H1 (cell line): ENCODE data around the gene RAB2B. TPM values are rescaled to one million over a fixed set of nuclear protein-coding genes. Genes with fewer than 3 reads are reported as not detected.

ENCODE experiments used
- CTCF ChIA-PET: fragments of 300-600 bp; sonication (Branson Sonifier 250); formaldehyde crosslinking; loops from one replicate; lab custom pipeline; 2021; ENCODE audit not compliant: partially characterized antibody; lab: Charles Lee
- POLR2A ChIA-PET: fragments of 300-600 bp; sonication (Branson Sonifier 250); formaldehyde crosslinking; loops from one replicate; lab custom pipeline; 2021; ENCODE audit warnings: inconsistent platforms; ENCODE audit not compliant: partially characterized antibody; lab: Charles Lee
- DNase-seq, 2 experiments: peaks; one replicate each; pipeline versions ENCODE4 v3.0.0 to v3.0.0-alpha.2; 2010 to 2022; ENCODE audit warnings: low spot score in 2 of 2, low read depth in 1 of 2, mixed read lengths in 1 of 2
- FAIRE-seq: peaks from 2 replicates; lab custom pipeline; 2011; peaks lifted over from hg19 to GRCh38; lab: Jason Lieb, UNC
- H2AFZ ChIP-seq: 2 replicates; pipeline ENCODE4 v1.8.1; 2012; ENCODE audit warnings: low read length, inconsistent platforms
- H2AK5ac ChIP-seq: 2 replicates; pipeline ENCODE4 v1.6.1; 2013; ENCODE audit warnings: low read depth, low read length
- H2BK120ac ChIP-seq: replicated peaks from 2 replicates; pipeline ENCODE3; 2013; ENCODE audit warnings: low read depth, low read length, inconsistent platforms
- H2BK12ac ChIP-seq: 2 replicates; pipeline ENCODE4 v1.6.1; 2013; ENCODE audit warnings: low read depth, low read length
- H2BK15ac ChIP-seq: 2 replicates; pipeline ENCODE4 v1.6.1; 2013; ENCODE audit warnings: low read length
- H2BK20ac ChIP-seq: 2 replicates; pipeline ENCODE4 v1.6.1; 2013; ENCODE audit warnings: low read length
- H2BK5ac ChIP-seq: 2 replicates; pipeline ENCODE4 v1.6.1; 2013; ENCODE audit warnings: low read depth, low read length
- H3K14ac ChIP-seq: 2 replicates; pipeline ENCODE4 v1.6.1; 2013; ENCODE audit warnings: inconsistent platforms; ENCODE audit not compliant: insufficient read length
- H3K18ac ChIP-seq: 2 replicates; pipeline ENCODE4 v1.6.1; 2013; ENCODE audit warnings: low read length; ENCODE audit errors: extremely low read depth
- H3K23ac ChIP-seq: 2 replicates; pipeline ENCODE4 v1.6.1; 2013; ENCODE audit warnings: inconsistent platforms; ENCODE audit not compliant: insufficient read length
- H3K23me2 ChIP-seq: 2 replicates; pipeline ENCODE4 v1.6.1; 2013; ENCODE audit warnings: low read depth, low read length
- H3K27ac ChIP-seq: 2 replicates; pipeline ENCODE4 v1.6.1; 2011; ENCODE audit warnings: low read depth, low read length, inconsistent platforms
- H3K27me3 ChIP-seq, 4 experiments: replicated peaks in 1 of 4; 1 replicate in 1 of 4; 2 replicates in 3 of 4; pipeline versions ENCODE4 v1.6.1 to v1.8.1; 2011 to 2013; ENCODE audit warnings: low read length in 3 of 4, mild to moderate bottlenecking in 3 of 4, inconsistent platforms in 2 of 4, mixed read lengths in 2 of 4, moderate library complexity in 1 of 4; ENCODE audit not compliant: control insufficient read depth in 3 of 4, insufficient read depth in 3 of 4; ENCODE audit errors: extremely low read depth in 1 of 4
- H3K36me3 ChIP-seq, 4 experiments: 2 replicates each; pipeline versions ENCODE4 v1.6.1 to v1.8.1; 2011 to 2013; ENCODE audit warnings: mild to moderate bottlenecking in 4 of 4, low read length in 3 of 4, moderate library complexity in 2 of 4, control low read depth in 1 of 4, inconsistent platforms in 1 of 4; ENCODE audit not compliant: insufficient read depth in 4 of 4, control insufficient read depth in 2 of 4
- H3K4ac ChIP-seq: replicated peaks from 2 replicates; pipeline ENCODE3; 2013; ENCODE audit warnings: low read length, low read depth, mixed read lengths, inconsistent platforms; ENCODE audit not compliant: insufficient read length
- H3K4me1 ChIP-seq, 4 experiments: replicated peaks in 1 of 4; 1 replicate in 1 of 4; 2 replicates in 3 of 4; pipeline versions ENCODE4 v1.6.1 to v1.8.1; 2011 to 2013; ENCODE audit warnings: low read length in 3 of 4, inconsistent platforms in 2 of 4, mixed read lengths in 1 of 4; ENCODE audit not compliant: insufficient read depth in 4 of 4, control insufficient read depth in 3 of 4
- H3K4me2 ChIP-seq, 2 experiments: 2 replicates each; pipeline versions ENCODE4 v1.6.1 to v1.8.1; 2011 to 2013; ENCODE audit warnings: low read depth in 2 of 2, low read length in 2 of 2, control low read depth in 1 of 2, inconsistent platforms in 1 of 2, mild to moderate bottlenecking in 1 of 2; ENCODE audit not compliant: insufficient read depth in 1 of 2
- H3K4me3 ChIP-seq, 4 experiments: fragments of 200-600, 300-600 bp in 1 of 4; sonication (generic), shearing (Covaris generic), sonication (Bioruptor Twin) in 1 of 4; 2 replicates each; pipeline versions ENCODE4 v1.5.1 to v1.8.1; 2011 to 2016; ENCODE audit warnings: low read length in 4 of 4, low read depth in 3 of 4, control low read depth in 2 of 4, inconsistent platforms in 2 of 4, mild to moderate bottlenecking in 2 of 4, mixed read lengths in 1 of 4, moderate library complexity in 1 of 4; ENCODE audit not compliant: insufficient read depth in 2 of 4; ENCODE audit errors: extremely low read depth in 1 of 4
- H3K56ac ChIP-seq: replicated peaks from 2 replicates; pipeline ENCODE3; 2013; ENCODE audit warnings: low read depth, mild to moderate bottlenecking, mixed read lengths, low read length, inconsistent platforms; ENCODE audit not compliant: insufficient read length
- H3K79me1 ChIP-seq: 2 replicates; pipeline ENCODE4 v1.6.1; 2013; ENCODE audit warnings: low read depth, low read length, control low read depth
- H3K79me2 ChIP-seq, 2 experiments: 2 replicates each; pipeline versions ENCODE4 v1.6.1 to v1.8.1; 2012 to 2013; ENCODE audit warnings: low read length in 2 of 2, mild to moderate bottlenecking in 2 of 2, inconsistent platforms in 1 of 2; ENCODE audit not compliant: insufficient read depth in 2 of 2, control insufficient read depth in 1 of 2
- H3K9ac ChIP-seq, 4 experiments: replicated peaks in 1 of 4; 1 replicate in 1 of 4; 2 replicates in 3 of 4; pipeline versions ENCODE4 v1.6.1 to v1.8.1; 2011 to 2013; ENCODE audit warnings: low read depth in 3 of 4, low read length in 3 of 4, control low read depth in 2 of 4, mild to moderate bottlenecking in 2 of 4, moderate library complexity in 2 of 4, inconsistent platforms in 1 of 4; ENCODE audit errors: extremely low read depth in 1 of 4
- H3K9me3 ChIP-seq, 2 experiments: 2 replicates each; pipeline versions ENCODE4 v1.6.1 to v1.8.1; 2012 to 2013; ENCODE audit warnings: mild to moderate bottlenecking in 2 of 2, moderate library complexity in 2 of 2, control low read depth in 1 of 2, inconsistent platforms in 1 of 2, low read depth in 1 of 2, low read length in 1 of 2, mixed read lengths in 1 of 2; ENCODE audit not compliant: insufficient read depth in 2 of 2
- H4K20me1 ChIP-seq, 2 experiments: replicated peaks in 1 of 2; 2 replicates each; pipeline versions ENCODE3 to v1.8.1; 2011 to 2013; ENCODE audit warnings: inconsistent platforms in 2 of 2, low read length in 2 of 2, mild to moderate bottlenecking in 1 of 2; ENCODE audit not compliant: insufficient read depth in 2 of 2, control insufficient read depth in 1 of 2
- H4K5ac ChIP-seq: 2 replicates; pipeline ENCODE4 v1.6.1; 2013; ENCODE audit warnings: low read length, low read depth, mixed read lengths, inconsistent platforms; ENCODE audit not compliant: insufficient read length
- H4K8ac ChIP-seq: 2 replicates; pipeline ENCODE4 v1.8.0; 2013; ENCODE audit warnings: mild to moderate bottlenecking, moderate library complexity, low read length, inconsistent platforms; ENCODE audit not compliant: insufficient read depth; ENCODE audit errors: extremely low read depth
- H4K91ac ChIP-seq: replicated peaks from 2 replicates; pipeline ENCODE3; 2013; ENCODE audit warnings: low read length, mixed read lengths, inconsistent platforms; ENCODE audit not compliant: insufficient read length
- CREB1 ChIP-seq: IDR thresholded peaks from 2 replicates; pipeline ENCODE4 v1.6.1; 2012; ENCODE audit warnings: inconsistent platforms
- EGR1 ChIP-seq: IDR thresholded peaks from 2 replicates; pipeline ENCODE4 v1.6.1; 2011; ENCODE audit warnings: low read depth, low read length, borderline replicate concordance
- HDAC6 ChIP-seq: IDR thresholded peaks from one replicate; pipeline ENCODE4 v1.7.1; 2012; ENCODE audit warnings: low read depth, mild to moderate bottlenecking, inconsistent platforms, low read length, moderate library complexity
- KDM1A ChIP-seq: fragments of 200-600, 300-600 bp; sonication (generic); IDR thresholded peaks from 2 replicates; pipeline ENCODE4 v1.7.1; 2016; ENCODE audit warnings: mild to moderate bottlenecking, low read length, borderline replicate concordance
- KDM4A ChIP-seq: IDR thresholded peaks from one replicate; pipeline ENCODE4 v1.7.1; 2012; ENCODE audit warnings: low read depth, mild to moderate bottlenecking, moderate library complexity, low read length, inconsistent platforms; ENCODE audit not compliant: severe bottlenecking
- RXRA ChIP-seq: IDR thresholded peaks from 2 replicates; pipeline ENCODE4 v1.6.1; 2011; ENCODE audit warnings: low read depth, mild to moderate bottlenecking, low read length, moderate library complexity; ENCODE audit not compliant: insufficient read depth
- SAP30 ChIP-seq: fragments of 300-600 bp; sonication (generic); IDR thresholded peaks from 2 replicates; pipeline ENCODE4 v1.7.1; 2012; ENCODE audit warnings: low read length, moderate library complexity, mild to moderate bottlenecking, inconsistent platforms; ENCODE audit not compliant: insufficient read depth, insufficient replicate concordance
- TAF7 ChIP-seq: optimal IDR thresholded peaks from 2 replicates; pipeline ENCODE3; 2011; ENCODE audit warnings: low read depth, mild to moderate bottlenecking, inconsistent platforms, low read length, moderate library complexity, borderline replicate concordance
- WGBS, 2 experiments: shearing (Covaris generic) in 1 of 2; methylation state at CpG; one replicate each; pipeline versions ENCODE4 v1.1.6 to v1.1.7; 2013 to 2015; ENCODE audit warnings: low lambda C conversion rate in 2 of 2, mixed read lengths in 2 of 2, inconsistent platforms in 1 of 2, low coverage in 1 of 2, missing lambda C conversion rate in 1 of 2; ENCODE audit not compliant: insufficient replicate concordance in 2 of 2, insufficient coverage in 1 of 2, insufficient read length in 1 of 2; ENCODE audit errors: extremely low coverage in 1 of 2, missing lambda C conversion rate in 1 of 2; 5-methylcytosine and 5-hydroxymethylcytosine counted together
- polyA plus RNA-seq, 7 experiments: library from polyadenylated mRNA; depleted of rRNA in 3 of 7; stranded (reverse) in 5 of 7; unstranded in 2 of 7; fragments of >200 nt in 5 of 7; fragments of 200-250 nt in 2 of 7; gene quantifications; 1 replicate in 5 of 7; 2 replicates in 1 of 7; 4 replicates in 1 of 7; pipeline versions ENCODE4 v1.2.1 to v1.2.3, GENCODE V29; 2011 to 2013; ENCODE audit warnings: missing spikeins in 2 of 7, mixed read lengths in 2 of 7
- total RNA-seq: library from RNA; stranded (reverse); fragmentation: NEBNext Ultra II Directional; extraction: Animal tissue kit (Norgen Biotek cat#: 25700); gene quantifications from 2 replicates; pipeline ENCODE4 v1.2.1, GENCODE V29; 2021

The RAB2B gene
- total and polyA plus RNA-seq, 2 of the 8 experiments (the other 6 are each of a cell fraction or from before 2014, with no cell fraction given): 23.4 to 26.1 TPM

- Histone ChIP-seq H3K56ac (no peak overlapping the region), H3K23ac (no peak overlapping the region), H3K18ac (no peak overlapping the region), H2BK12ac (no peak overlapping the region), H3K9ac (no peak overlapping the region), H4K5ac (no peak overlapping the region), H3K79me1 (peaks cover 11% of the 10 kb centered on the region), H4K20me1 (peaks cover 3 to 18% of the 10 kb centered on the region in 2 experiments), H4K91ac (no peak overlapping the region), H3K4me2 (no peak overlapping the region), H3K9me3 (no peaks in the 10 kb centered on the region), H3K23me2 (peaks cover 2% of the 10 kb centered on the region; the same call in 1 of the 2 replicates), H3K36me3 (peaks cover 11 to 42% (median 23%) of the 10 kb centered on the region in 4 experiments), H2BK5ac (no peak overlapping the region), H3K14ac (no peak overlapping the region), H3K27me3 (no peaks in the 10 kb centered on the region), H3K27ac (no peak overlapping the region), H3K4me1 (peaks cover 0 to 27% (median 11%) of the 10 kb centered on the region in 4 experiments; a peak in 6 of 7 replicates), H2BK20ac (no peak overlapping the region), H3K4me3 (no peak overlapping the region), H4K8ac (no peak overlapping the region), H2BK120ac (no peak overlapping the region), H3K79me2 (peaks cover 0 to 27% of the 10 kb centered on the region in 2 experiments; a peak in 2 of 4 replicates), H2BK15ac (no peak overlapping the region), H2AK5ac (no peak overlapping the region), H3K4ac (no peak overlapping the region), H2AFZ (no peak overlapping the region)
- DNase-seq: no peak
- 89% methylated on average over 2 of the region's 2 CpGs; no CpG with 5 or more reads in 1 of the 2 experiments for WGBS, 2 experiments
- ChIA-PET CTCF (interaction anchor here (1.7 to 3.3 kb wide), 2 partner anchors 20 to 48 kb away, joined by 4 to 14 read pairs; no protein-coding TSS in a partner anchor), POLR2A (interaction anchor here (0.7 to 32.5 kb wide), 8 partner anchors 0 to 52 kb away, joined by 3 to 769 read pairs (median 4); partner anchors contain the start of genes METTL3 and SALL2)
- no peak for FAIRE-seq
- no peak for TF ChIP-seq CREB1
- TF ChIP-seq TAF7: no peak
- no peak for TF ChIP-seq EGR1
- TF ChIP-seq KDM4A: no peak
- no peak for TF ChIP-seq RXRA
- no peak for TF ChIP-seq HDAC6
- TF ChIP-seq SAP30: no peak
- no peak for TF ChIP-seq KDM1A
These were observed 42.0 kb upstream of the RAB2B start for GRCh38 chr14:21518725-21519124.
